NCI-H748 (cell line): Measurements from ENCODE around the gene HNRNPA3.
"Not testable (repeated sequence)": the region's sequence is repeated elsewhere in the genome, so short reads cannot be mapped to it uniquely, and the experiment has no call there.

Experiments used
- DNase-seq: peaks from one replicate; lab custom pipeline; 2025; ENCODE audit not compliant: unreplicated experiment; lab: John Stamatoyannopoulos, UW

Gene HNRNPA3

GRCh38 chr2:177188482-177189469 is 23.8 kb upstream of the HNRNPA3 start:
- DNase-seq = no peak

- DNase-seq = no peak
Observed at GRCh38 chr2:177190941-177191340, 21.7 kb upstream of the HNRNPA3 start.

GRCh38 chr2:177192788-177193187 is 19.8 kb upstream of the HNRNPA3 start:
- DNase-seq = no peak

- no peak for DNase-seq
Observed at GRCh38 chr2:177193240-177193639, 19.4 kb upstream of the HNRNPA3 start.

GRCh38 chr2:177195194-177195593 is 17.4 kb upstream of the HNRNPA3 start:
- DNase-seq = no peak

- DNase-seq = not testable (repeated sequence)
Observed at GRCh38 chr2:177200419-177200818, 12.2 kb upstream of the HNRNPA3 start.

- no peak for DNase-seq
Observed at GRCh38 chr2:177201919-177202346, 10.7 kb upstream of the HNRNPA3 start.

GRCh38 chr2:177204417-177204816 is 8.2 kb upstream of the HNRNPA3 start:
- no peak for DNase-seq

GRCh38 chr2:177207101-177207500 is 5.5 kb upstream of the HNRNPA3 start:
- no peak for DNase-seq

GRCh38 chr2:177211169-177211568 is 1.4 kb upstream of the HNRNPA3 start:
- no peak for DNase-seq

- no peak for DNase-seq
Observed at GRCh38 chr2:177211576-177212105, 953 bp upstream of the HNRNPA3 start.

GRCh38 chr2:177212891-177213856 is 580 bp downstream of the HNRNPA3 start:
- DNase-seq = peak; percentile 94

- DNase-seq = no peak
Observed at GRCh38 chr2:177217247-177217843, 4.8 kb downstream of the HNRNPA3 start.

GRCh38 chr2:177219787-177220186 is 7.2 kb downstream of the HNRNPA3 start:
- not testable (repeated sequence) for DNase-seq

GRCh38 chr2:177221534-177221933 is 8.9 kb downstream of the HNRNPA3 start:
- no peak for DNase-seq

GRCh38 chr2:177221970-177222369 is 9.4 kb downstream of the HNRNPA3 start:
- DNase-seq = no peak

GRCh38 chr2:177223436-177223835 is 10.8 kb downstream of the HNRNPA3 start:
- DNase-seq = not testable (repeated sequence)

GRCh38 chr2:177225965-177226360 is 13.4 kb downstream of the HNRNPA3 start:
- DNase-seq = no peak

- DNase-seq = no peak
Observed at GRCh38 chr2:177229442-177230242, 17.0 kb downstream of the HNRNPA3 start.

- DNase-seq = no peak
Observed at GRCh38 chr2:177231270-177231669, 18.7 kb downstream of the HNRNPA3 start.
